Small intestine (tissue), 16 donors: ENCODE measurements around the gene CPO. TPM values are rescaled to one million over a fixed set of nuclear protein-coding genes. Genes with fewer than 3 reads are reported as not detected.

Experiments
- DNase-seq, 2 donors: peaks; one replicate each; pipeline versions ENCODE4 v3.0.0 to v3.0.0-alpha.2; 2013
- FAIRE-seq: peaks from 2 replicates; lab custom pipeline; 2012; peaks lifted over from hg19 to GRCh38; lab: Jason Lieb, UNC
- H3K27ac ChIP-seq, 3 donors: one replicate each; pipeline ENCODE4 v1.5.1; 2013; ENCODE audit warnings: low read length in 2 of 3, mild to moderate bottlenecking in 2 of 3, control low read depth in 1 of 3, inconsistent platforms in 1 of 3, low read depth in 1 of 3, moderate library complexity in 1 of 3
- H3K27me3 ChIP-seq, 3 donors: one replicate each; pipeline ENCODE4 v1.6.1; 2013; ENCODE audit warnings: low read length in 3 of 3, inconsistent platforms in 1 of 3; ENCODE audit not compliant: control insufficient read depth in 3 of 3, insufficient read depth in 3 of 3
- H3K36me3 ChIP-seq, 3 donors: one replicate each; pipeline ENCODE4 v1.6.1; 2013; ENCODE audit warnings: low read length in 3 of 3, inconsistent platforms in 1 of 3, low read depth in 1 of 3, mild to moderate bottlenecking in 1 of 3, moderate library complexity in 1 of 3; ENCODE audit not compliant: control insufficient read depth in 3 of 3, insufficient read depth in 2 of 3
- H3K4me1 ChIP-seq, 3 donors: one replicate each; pipeline ENCODE4 v1.6.1; 2013; ENCODE audit warnings: low read length in 2 of 3, inconsistent platforms in 1 of 3, low read depth in 1 of 3, mild to moderate bottlenecking in 1 of 3, moderate library complexity in 1 of 3; ENCODE audit not compliant: control insufficient read depth in 3 of 3, insufficient read depth in 2 of 3
- H3K4me3 ChIP-seq, 3 donors: one replicate each; pipeline ENCODE4 v1.5.1; 2013; ENCODE audit warnings: low read length in 3 of 3, control low read depth in 1 of 3, inconsistent platforms in 1 of 3, low read depth in 1 of 3, mild to moderate bottlenecking in 1 of 3, moderate library complexity in 1 of 3
- H3K9me3 ChIP-seq, 2 donors: one replicate each; pipeline ENCODE4 v1.6.1; 2013; ENCODE audit warnings: low read depth in 1 of 2, low read length in 1 of 2; ENCODE audit not compliant: control insufficient read depth in 2 of 2, insufficient read depth in 1 of 2
- WGBS, 3 donors: extraction: QIAGEN DNeasy Blood & Tissue Kit; methylation state at CpG; one replicate each; pipeline ENCODE4 v1.1.7; 2013; 5-methylcytosine and 5-hydroxymethylcytosine counted together
- long read RNA-seq, 10 donors: transcript quantifications; one replicate each; lab custom pipeline, GENCODE V29; 2026
- polyA plus RNA-seq, 4 donors: library from polyadenylated mRNA; stranded (reverse) in 3 of 4; unstranded in 1 of 4; fragments of 200-250 nt in 3 of 4; fragments of 120-200 nt in 1 of 4; gene quantifications; one replicate each; pipeline versions ENCODE4 v1.2.1 to v1.2.3, GENCODE V29; 2013
- donor health status: healthy with polysubstance abuse.
- donor health status: control.
- donor health status: control.
- donor health status: Bipolar disorder and iron deficiency.
- donor health status: healthy.

CPO gene, protein sequence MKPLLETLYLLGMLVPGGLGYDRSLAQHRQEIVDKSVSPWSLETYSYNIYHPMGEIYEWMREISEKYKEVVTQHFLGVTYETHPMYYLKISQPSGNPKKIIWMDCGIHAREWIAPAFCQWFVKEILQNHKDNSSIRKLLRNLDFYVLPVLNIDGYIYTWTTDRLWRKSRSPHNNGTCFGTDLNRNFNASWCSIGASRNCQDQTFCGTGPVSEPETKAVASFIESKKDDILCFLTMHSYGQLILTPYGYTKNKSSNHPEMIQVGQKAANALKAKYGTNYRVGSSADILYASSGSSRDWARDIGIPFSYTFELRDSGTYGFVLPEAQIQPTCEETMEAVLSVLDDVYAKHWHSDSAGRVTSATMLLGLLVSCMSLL
- 10 to 100 TPM in 1 of 4 donors, 1 to 10 TPM in 2, under 1 TPM in 1; 0.92 to 15.7 (median 3.0) TPM for polyA plus RNA-seq
- long read RNA-seq, donor 1 = 0 reads
- long read RNA-seq, donor 2 = 0 reads
- long read RNA-seq, donor 3 = 0 reads
- long read RNA-seq, donor 4 = 0 reads
- long read RNA-seq, donor 5 = 0 reads
- long read RNA-seq, donor 6 = 0 reads
- long read RNA-seq, donor 7 = 0 reads
- long read RNA-seq, donor 8 = 0 reads
- long read RNA-seq, donor 9 = 0 reads
- long read RNA-seq, donor 10 = 0 reads

- H3K4me1 ChIP-seq = peaks cover 0 to 14% (median 5%) of the 10 kb centered on the region in 3 donors
- WGBS, 3 donors = 51 to 61% (median 56%) methylated on average over 2 of the region's 2 CpGs
- no peaks in the 10 kb centered on the region for H3K9me3 ChIP-seq
- H3K4me3 ChIP-seq = no peak within 1 kb of the TSS
- FAIRE-seq (no peak), DNase-seq (peak in 1 of 2 donors; percentile 22)
- H3K27ac ChIP-seq = no peak within 1 kb of the TSS
- no peaks in the 10 kb centered on the region for H3K27me3 ChIP-seq
- no peaks in the 10 kb centered on the region for H3K36me3 ChIP-seq
Measured at GRCh38 chr2:206939340-206939739, at the start of gene CPO. TSS of gene CPO (plus strand) at chr2:206939518. CDS start at chr2:206939600, 82 bp downstream.

DNA sequence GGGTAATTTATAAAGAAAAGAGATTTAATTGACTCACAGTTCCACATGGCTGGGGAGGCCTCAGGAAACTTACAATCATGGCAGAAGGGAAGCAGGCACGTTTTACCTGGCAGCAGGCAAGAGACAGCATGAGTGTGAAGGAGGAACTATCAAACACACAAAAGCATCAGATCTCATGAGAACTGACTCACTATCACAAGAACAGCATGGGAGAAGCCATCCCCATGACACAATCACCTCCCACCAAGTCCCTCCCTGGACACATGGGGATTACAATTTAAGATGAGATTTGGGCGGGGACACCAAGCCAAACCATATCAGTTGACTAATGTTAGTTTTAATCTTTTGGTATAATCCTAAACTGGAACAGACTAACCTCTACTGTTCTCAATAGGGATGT, 49.1 kb upstream of the CPO start:
- no peak for FAIRE-seq
- Histone ChIP-seq H3K4me3 (no peak overlapping the region), H3K27ac (no peak overlapping the region), H3K27me3 (no peaks in the 10 kb centered on the region), H3K4me1 (no peaks in the 10 kb centered on the region), H3K36me3 (no peaks in the 10 kb centered on the region), H3K9me3 (no peaks in the 10 kb centered on the region)
- no peak for DNase-seq
- 65 to 84% (median 68%) methylated on average over 2 of the region's 2 CpGs for WGBS, 3 donors

DNA sequence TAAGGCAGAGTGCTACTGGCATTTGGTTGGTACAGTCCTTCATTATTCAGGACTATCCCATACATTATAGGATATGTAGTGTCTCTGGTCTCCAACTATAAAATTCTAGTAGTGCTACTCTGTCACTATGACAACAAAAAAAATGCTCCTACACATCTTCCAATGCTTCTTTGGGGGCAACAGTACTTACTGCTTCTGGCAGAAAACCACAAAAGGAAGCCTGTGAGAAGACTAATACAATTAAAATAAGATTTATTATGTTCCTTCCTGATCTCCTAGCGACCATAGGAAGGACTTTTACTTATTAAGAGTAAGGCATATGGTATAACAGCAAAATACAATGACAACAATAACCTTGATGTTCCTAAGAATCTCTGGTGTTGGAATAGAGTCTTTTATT, 48.4 kb upstream of the CPO start:
- no peak for FAIRE-seq
- Histone ChIP-seq H3K36me3 (no peaks in the 10 kb centered on the region), H3K9me3 (no peaks in the 10 kb centered on the region), H3K27me3 (no peaks in the 10 kb centered on the region), H3K4me1 (no peaks in the 10 kb centered on the region), H3K4me3 (no peak overlapping the region), H3K27ac (no peak overlapping the region)
- 53 to 79% (median 63%) methylated on average over 1 of the region's 1 CpG for WGBS, 3 donors
- no peak for DNase-seq

GRCh38 chr2:206915121-206915520, 24.2 kb upstream of the CPO start:
- Histone ChIP-seq H3K27me3 (no peaks in the 10 kb centered on the region), H3K4me3 (no peak overlapping the region), H3K4me1 (no peaks in the 10 kb centered on the region), H3K9me3 (no peaks in the 10 kb centered on the region), H3K27ac (peak overlapping the region in 1 of 3 donors; percentile 15), H3K36me3 (no peaks in the 10 kb centered on the region)
- 9 to 26% (median 19%) methylated on average over 1 of the region's 1 CpG for WGBS, 3 donors
- FAIRE-seq (no peak), DNase-seq (peak; percentile 57 to 84)

DNA sequence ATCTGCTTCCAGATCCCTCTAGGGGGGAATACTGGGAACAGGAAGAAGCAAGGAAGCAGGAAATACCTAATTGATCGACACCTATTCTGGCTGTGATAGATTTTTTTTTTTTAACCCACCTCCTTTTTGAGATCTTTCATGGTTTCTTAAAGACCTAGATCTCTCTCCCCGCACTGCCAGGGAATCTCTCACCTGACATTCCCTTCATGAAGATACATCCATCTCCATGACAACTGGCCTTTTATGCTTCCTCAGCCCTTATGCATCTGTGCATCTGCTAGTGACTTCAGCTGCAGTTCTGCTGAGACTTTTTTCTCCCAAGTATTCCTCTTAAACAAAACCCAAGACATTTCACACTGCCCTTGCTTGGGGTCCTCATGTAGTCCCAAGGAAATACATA, 21.1 kb upstream of the CPO start:
- Histone ChIP-seq H3K9me3 (no peaks in the 10 kb centered on the region), H3K4me3 (no peak overlapping the region), H3K4me1 (no peaks in the 10 kb centered on the region), H3K27ac (no peak overlapping the region), H3K36me3 (no peaks in the 10 kb centered on the region), H3K27me3 (no peaks in the 10 kb centered on the region)
- 44 to 67% (median 61%) methylated on average over 2 of the region's 2 CpGs for WGBS, 3 donors
- DNase-seq (no peak), FAIRE-seq (no peak)

GRCh38 chr2:206920310-206920709, 19.0 kb upstream of the CPO start:
- no peak overlapping the region for H3K4me3 ChIP-seq
- FAIRE-seq = no peak
- no peak for DNase-seq
- no peaks in the 10 kb centered on the region for H3K4me1 ChIP-seq
- WGBS, 3 donors = 83 to 91% (median 87%) methylated on average over 3 of the region's 3 CpGs
- no peaks in the 10 kb centered on the region for H3K9me3 ChIP-seq
- H3K36me3 ChIP-seq = no peaks in the 10 kb centered on the region
- no peak overlapping the region for H3K27ac ChIP-seq
- no peaks in the 10 kb centered on the region for H3K27me3 ChIP-seq

DNA sequence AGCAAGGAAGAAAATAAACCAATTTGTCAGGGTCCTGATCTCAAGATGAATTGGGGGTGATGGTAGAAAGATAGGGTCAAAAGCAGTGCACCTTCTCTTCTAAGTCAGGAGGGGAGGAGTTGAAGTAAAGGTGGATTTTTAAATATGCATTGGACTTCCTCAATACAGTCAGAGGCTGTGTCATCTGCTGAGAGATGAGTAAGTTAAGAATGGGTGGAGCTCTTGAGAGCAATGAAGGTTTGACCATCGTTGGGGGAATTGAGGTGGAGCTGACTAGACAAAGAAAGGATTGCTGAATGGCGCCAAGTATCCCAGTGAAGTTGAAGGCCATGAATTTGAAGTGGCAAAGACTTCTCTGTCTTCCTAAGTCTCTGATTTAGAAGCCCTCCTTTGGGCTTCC, 18.4 kb upstream of the CPO start:
- no peaks in the 10 kb centered on the region for H3K36me3 ChIP-seq
- WGBS, 3 donors = 56 to 72% (median 60%) methylated on average over 2 of the region's 2 CpGs
- DNase-seq (no peak), FAIRE-seq (no peak)
- no peak overlapping the region for H3K4me3 ChIP-seq
- H3K4me1 ChIP-seq = no peaks in the 10 kb centered on the region
- no peaks in the 10 kb centered on the region for H3K27me3 ChIP-seq
- no peaks in the 10 kb centered on the region for H3K9me3 ChIP-seq
- no peak overlapping the region for H3K27ac ChIP-seq

GRCh38 chr2:206921529-206921928, 17.8 kb upstream of the CPO start:
- Histone ChIP-seq H3K36me3 (no peaks in the 10 kb centered on the region), H3K27ac (no peak overlapping the region), H3K27me3 (no peaks in the 10 kb centered on the region), H3K9me3 (no peaks in the 10 kb centered on the region), H3K4me3 (no peak overlapping the region), H3K4me1 (no peaks in the 10 kb centered on the region)
- DNase-seq (no peak), FAIRE-seq (no peak)
- WGBS, 3 donors = 87 to 95% (median 88%) methylated on average over 5 of the region's 5 CpGs
